ENCODE data around the gene VWC2L.

The VWC2L gene

GRCh38 chr2:214410128-214410775 lies 602 bp upstream of the VWC2L start:
- H3K4me3 ChIP-seq (ENCODE audit: low read length): no peak overlapping the region
- no peak for TF ChIP-seq ZNF274 (IDR thresholded peaks at IDR 0.05; ENCODE audit: low read depth, low read length)

GRCh38 chr2:214412679-214413078 lies 1.8 kb downstream of the VWC2L start:
- TF ChIP-seq ZNF274 (IDR thresholded peaks at IDR 0.05; ENCODE audit: low read depth, low read length): no peak
- no peak overlapping the region for H3K4me3 ChIP-seq (ENCODE audit: low read length)

DNA sequence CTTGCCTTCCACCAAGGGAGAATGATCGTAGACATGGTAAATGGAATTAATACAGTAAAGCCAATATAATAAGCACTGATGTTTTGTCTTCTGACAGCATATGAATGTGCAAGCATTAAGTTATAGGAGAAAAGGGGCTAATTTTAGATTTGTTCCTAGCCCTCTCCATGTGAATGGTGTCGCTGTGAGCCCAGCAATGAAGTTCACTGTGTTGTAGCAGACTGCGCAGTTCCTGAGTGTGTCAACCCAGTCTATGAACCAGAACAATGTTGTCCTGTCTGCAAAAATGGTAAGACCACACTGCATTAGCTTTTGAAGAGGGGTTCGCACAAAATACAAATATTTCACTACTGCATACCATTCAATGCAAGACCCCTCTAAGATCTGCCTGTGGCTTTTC lies 25.6 kb downstream of the VWC2L start:
- H3K4me3 ChIP-seq (ENCODE audit: low read length): no peak overlapping the region
- no peak for TF ChIP-seq ZNF274 (IDR thresholded peaks at IDR 0.05; ENCODE audit: low read depth, low read length)

- no peak overlapping the region for H3K4me3 ChIP-seq (ENCODE audit: low read length)
- no peak for TF ChIP-seq ZNF274 (IDR thresholded peaks at IDR 0.05; ENCODE audit: low read depth, low read length)
These were observed 39.5 kb downstream of the VWC2L start for GRCh38 chr2:214450118-214450894.

DNA sequence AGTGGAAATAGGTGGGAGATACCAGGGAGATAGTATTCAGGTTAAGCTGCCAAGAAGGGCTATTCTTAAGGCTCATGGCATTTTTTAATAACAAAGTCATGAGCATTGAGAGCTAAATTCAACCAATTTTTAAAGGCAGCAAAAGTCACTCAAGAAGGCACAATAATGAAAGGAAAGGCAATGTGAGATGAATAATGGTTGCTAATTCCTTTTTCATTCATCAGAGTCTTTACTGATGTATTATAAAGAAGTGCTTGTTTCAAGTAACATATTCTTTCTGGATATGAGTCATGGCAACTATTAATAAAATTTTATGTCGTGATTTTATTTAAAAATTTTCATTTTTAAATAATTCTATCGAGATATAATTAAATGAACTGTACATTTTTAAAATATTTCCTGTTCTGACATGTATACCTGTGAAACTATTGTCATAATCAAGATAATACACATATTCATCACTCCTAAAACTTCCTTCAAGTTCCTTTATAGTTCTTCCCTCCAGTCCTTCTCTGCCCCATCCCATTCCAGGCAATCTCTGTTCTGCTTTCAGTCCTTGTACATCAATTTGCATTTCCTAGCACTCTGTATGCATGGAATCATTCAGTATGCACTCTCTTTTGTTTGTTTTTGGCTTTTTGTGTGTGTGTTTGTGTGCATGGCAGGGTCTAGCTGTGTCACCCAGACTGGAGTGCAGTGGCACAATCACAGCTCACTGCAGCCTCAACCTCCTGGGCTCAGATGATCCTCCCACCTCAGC lies 40.8 kb downstream of the VWC2L start:
- no peak overlapping the region for H3K4me3 ChIP-seq (ENCODE audit: low read length)
- TF ChIP-seq ZNF274 (IDR thresholded peaks at IDR 0.05; ENCODE audit: low read depth, low read length): no peak

GRCh38 chr2:214465363-214466146 lies 54.7 kb downstream of the VWC2L start:
- no peak for TF ChIP-seq ZNF274 (IDR thresholded peaks at IDR 0.05; ENCODE audit: low read depth, low read length)
- H3K4me3 ChIP-seq (ENCODE audit: low read length): no peak overlapping the region

- no peak for TF ChIP-seq ZNF274 (IDR thresholded peaks at IDR 0.05; ENCODE audit: low read depth, low read length)
- H3K4me3 ChIP-seq (ENCODE audit: low read length): no peak overlapping the region
These were observed 58.9 kb downstream of the VWC2L start for GRCh38 chr2:214469728-214470127.

GRCh38 chr2:214471382-214471781 lies 60.5 kb downstream of the VWC2L start:
- no peak for TF ChIP-seq ZNF274 (IDR thresholded peaks at IDR 0.05; ENCODE audit: low read depth, low read length)
- H3K4me3 ChIP-seq (ENCODE audit: low read length): no peak overlapping the region

GRCh38 chr2:214471990-214472389 lies 61.1 kb downstream of the VWC2L start:
- H3K4me3 ChIP-seq (ENCODE audit: low read length): no peak overlapping the region
- no peak for TF ChIP-seq ZNF274 (IDR thresholded peaks at IDR 0.05; ENCODE audit: low read depth, low read length)

GRCh38 chr2:214477305-214477704 lies 66.5 kb downstream of the VWC2L start:
- no peak for TF ChIP-seq ZNF274 (IDR thresholded peaks at IDR 0.05; ENCODE audit: low read depth, low read length)
- H3K4me3 ChIP-seq (ENCODE audit: low read length): no peak overlapping the region

DNA sequence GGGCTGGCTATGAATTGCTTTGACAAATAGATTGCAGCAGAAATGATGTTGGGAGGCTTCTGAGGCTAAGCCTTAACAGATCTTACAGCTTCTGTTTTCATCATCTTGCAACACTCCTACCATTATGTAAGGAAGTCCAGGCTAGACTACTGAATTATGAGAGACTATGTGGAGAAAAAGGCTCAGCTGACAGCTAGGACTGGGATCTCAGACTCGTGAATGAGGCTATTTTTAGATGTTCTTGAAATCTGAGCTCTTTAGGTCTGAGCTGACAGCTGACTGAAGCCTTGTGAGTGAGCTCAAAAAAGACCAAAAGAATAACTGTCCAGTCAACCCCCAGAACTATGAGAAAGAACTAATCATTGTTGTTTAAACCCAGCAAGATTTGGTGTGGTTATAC lies 70.3 kb downstream of the VWC2L start:
- H3K4me3 ChIP-seq (ENCODE audit: low read length): no peak overlapping the region
- TF ChIP-seq ZNF274 (IDR thresholded peaks at IDR 0.05; ENCODE audit: low read depth, low read length): no peak

GRCh38 chr2:214482728-214483127 lies 71.9 kb downstream of the VWC2L start:
- no peak for TF ChIP-seq ZNF274 (IDR thresholded peaks at IDR 0.05; ENCODE audit: low read depth, low read length)
- no peak overlapping the region for H3K4me3 ChIP-seq (ENCODE audit: low read length)

GRCh38 chr2:214484239-214484638 lies 73.4 kb downstream of the VWC2L start:
- no peak for TF ChIP-seq ZNF274 (IDR thresholded peaks at IDR 0.05; ENCODE audit: low read depth, low read length)
- no peak overlapping the region for H3K4me3 ChIP-seq (ENCODE audit: low read length)

- no peak overlapping the region for H3K4me3 ChIP-seq (ENCODE audit: low read length)
- no peak for TF ChIP-seq ZNF274 (IDR thresholded peaks at IDR 0.05; ENCODE audit: low read depth, low read length)
These were observed 73.8 kb downstream of the VWC2L start for GRCh38 chr2:214484701-214485100.

Data from GM08714 (cell line).